NCI-H82 (cell line): Measurements from ENCODE around the gene GALK2.

Source experiments
- DNase-seq: peaks from one replicate; lab custom pipeline; 2025; lab: John Stamatoyannopoulos, UW

The GALK2 gene

DNA sequence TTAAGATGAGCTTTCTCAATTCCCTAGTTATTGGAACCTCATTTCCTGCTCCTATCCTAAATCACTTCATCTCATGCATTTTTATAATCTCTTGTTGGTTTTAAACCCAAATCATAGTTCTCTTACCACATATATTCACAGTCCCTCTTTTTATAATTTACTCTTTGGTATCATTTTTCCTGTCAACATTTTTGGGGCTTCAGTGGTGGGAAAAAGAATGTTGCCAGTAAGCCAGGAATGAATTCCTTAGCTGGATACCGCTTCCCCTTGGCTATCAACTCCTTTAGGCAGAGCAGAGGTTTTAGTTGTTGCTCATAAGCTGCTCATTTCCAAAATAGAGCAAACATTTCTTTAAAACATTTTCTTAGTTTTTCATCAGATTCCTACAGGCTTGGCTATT, 112.3 kb downstream of the GALK2 start:
- no peak for DNase-seq

- no peak for DNase-seq
Measured at GRCh38 chr15:49286649-49287404, 116.8 kb downstream of the GALK2 start.

GRCh38 chr15:49287481-49287880, 117.4 kb downstream of the GALK2 start:
- DNase-seq, result no peak

- no peak for DNase-seq
Measured at GRCh38 chr15:49288391-49288790, 118.3 kb downstream of the GALK2 start.

GRCh38 chr15:49290191-49290590, 120.1 kb downstream of the GALK2 start:
- DNase-seq, result peak; percentile 70

- DNase-seq, result no peak
Measured at GRCh38 chr15:49293941-49294340, 123.9 kb downstream of the GALK2 start.

DNA sequence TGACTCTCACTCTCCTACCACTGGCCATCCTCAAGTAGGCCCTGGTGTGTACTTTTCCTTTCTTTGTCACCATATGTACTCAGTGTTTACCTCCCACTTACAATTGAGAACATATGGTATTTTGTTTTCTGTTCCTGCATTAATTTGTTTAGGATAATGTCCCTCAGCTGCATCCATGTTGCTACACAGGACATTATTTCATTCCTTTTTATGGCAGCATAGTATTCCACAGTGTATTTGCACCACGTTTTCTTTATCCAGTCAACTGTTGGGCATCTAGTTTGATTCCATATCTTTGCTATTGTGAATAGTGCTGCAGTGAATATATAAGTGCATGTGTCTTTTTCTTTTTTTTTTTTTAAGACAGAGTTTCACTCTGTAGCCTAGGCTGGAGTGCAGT, 126.2 kb downstream of the GALK2 start:
- DNase-seq, result no peak

- DNase-seq, result no peak
Measured at GRCh38 chr15:49297584-49297983, 127.5 kb downstream of the GALK2 start.

DNA sequence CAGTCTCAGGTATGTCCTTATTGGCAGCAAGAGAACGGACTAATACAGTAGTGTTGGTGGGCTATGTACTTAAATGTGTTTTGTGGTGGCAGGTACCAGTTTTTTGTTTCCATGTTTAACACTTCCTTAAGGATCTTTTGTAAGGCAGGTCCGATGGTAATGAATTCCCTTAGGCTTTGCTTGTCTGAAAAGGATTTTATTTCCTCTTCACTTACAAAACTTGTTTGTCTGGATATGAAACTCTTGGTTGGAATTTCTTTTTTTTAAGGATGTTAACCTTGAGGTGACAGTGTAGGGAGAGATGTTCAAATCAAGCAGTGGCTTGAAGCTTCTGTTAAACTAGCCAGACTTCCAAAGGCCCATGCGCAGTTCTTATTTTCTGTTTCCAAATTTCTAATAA, 130.8 kb downstream of the GALK2 start:
- no peak for DNase-seq

DNA sequence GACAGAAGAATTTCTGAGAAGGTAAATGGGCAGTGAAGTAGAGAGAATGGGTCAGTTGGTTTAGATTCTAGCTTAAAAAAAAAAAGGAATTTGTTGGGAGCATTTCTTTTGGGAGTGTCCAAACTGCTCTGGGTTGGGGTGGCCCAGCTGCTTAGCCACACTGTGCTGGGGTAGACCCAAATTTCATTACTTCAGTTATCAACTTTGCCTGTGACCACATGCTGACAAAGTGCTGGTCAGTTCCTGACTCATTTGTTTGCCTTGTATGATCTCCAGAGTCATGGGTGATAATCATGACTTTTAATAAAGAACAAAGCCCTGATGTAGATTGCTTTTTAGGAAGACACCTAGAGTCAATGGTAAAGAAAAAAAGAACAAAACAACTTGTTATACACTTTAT, 131.5 kb downstream of the GALK2 start:
- no peak for DNase-seq

DNA sequence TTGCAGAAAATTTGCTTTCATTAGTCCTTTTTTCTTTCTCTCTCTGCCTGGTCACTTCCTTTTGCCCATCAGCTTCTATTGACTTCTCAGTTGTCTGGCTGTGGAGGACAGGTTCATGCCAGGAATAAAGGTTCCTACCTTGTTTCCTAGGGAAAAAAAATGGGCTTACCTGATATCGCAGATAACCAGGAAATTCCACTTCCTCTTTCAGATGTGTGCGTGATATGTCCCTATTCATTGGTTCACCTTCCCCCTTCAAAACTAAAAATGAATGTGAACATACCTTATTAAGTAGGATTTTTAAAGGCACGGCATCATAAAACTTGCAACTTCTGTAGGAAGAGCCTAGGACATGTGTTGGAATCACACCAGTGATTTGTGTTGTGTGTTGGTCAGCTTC, 133.0 kb downstream of the GALK2 start:
- DNase-seq, result no peak

- no peak for DNase-seq
Measured at GRCh38 chr15:49306551-49306950, 136.5 kb downstream of the GALK2 start.

- no peak for DNase-seq
Measured at GRCh38 chr15:49308686-49309085, 138.6 kb downstream of the GALK2 start.

DNA sequence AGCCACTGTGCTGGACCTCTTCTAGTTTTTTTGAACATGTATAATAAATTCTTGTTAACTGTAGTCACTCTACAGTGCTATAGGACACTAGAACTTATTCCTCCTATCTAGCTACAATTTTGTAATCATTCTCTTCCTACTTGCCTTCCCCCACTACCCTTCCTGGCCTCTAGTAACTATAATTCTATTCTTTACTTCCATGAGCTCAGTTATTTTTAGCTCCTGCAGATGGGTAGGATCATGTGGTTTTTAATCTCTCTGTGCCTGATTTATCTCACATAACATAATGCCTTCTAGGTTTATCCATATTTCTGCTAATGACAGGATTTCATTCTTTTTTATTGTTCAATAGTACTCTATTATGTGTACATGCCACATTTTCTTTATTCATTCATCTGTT, 139.8 kb downstream of the GALK2 start:
- peak; percentile 50 for DNase-seq

GRCh38 chr15:49313650-49314049, 143.6 kb downstream of the GALK2 start:
- DNase-seq, result no peak

DNA sequence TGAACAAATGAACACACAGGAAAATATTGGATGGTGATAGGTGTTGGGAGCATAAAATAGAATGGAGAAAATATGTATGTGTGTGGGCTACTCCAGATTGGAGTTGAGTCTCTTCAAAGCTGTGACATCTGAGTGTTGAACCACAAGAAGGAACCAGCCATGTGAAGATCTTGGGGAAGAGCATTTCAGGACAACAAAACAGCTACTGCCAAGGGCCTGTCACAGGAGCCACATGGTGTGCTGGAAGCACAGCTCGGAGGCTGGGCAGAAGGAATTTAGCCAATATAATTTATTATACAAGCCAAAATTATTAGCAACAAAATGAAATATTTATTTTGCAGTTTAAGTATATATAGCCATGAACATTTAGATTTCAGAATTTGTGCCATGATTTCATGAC, 144.7 kb downstream of the GALK2 start:
- DNase-seq, result peak; percentile 41

DNA sequence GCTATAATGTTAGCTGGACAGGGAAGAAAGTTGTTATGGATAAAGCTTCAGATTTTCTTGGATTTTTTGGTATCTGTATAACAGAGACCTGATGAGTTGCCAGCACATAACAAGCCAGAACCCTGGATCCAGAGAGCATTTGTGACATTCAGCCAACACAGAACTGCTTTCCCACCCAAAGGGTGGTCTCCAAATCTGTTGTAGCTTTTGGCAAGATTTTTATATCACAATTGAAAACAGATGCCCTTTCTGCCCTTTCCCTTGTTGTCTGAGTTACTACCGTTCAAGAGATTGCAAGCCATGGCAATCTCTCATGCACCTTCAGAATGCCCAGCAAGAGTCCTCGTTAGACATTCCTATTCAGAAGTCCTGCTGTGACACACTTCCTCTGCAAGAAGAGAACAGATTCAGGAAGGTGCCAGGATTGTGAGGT, 145.4 kb downstream of the GALK2 start:
- peak; percentile 63 for DNase-seq

DNA sequence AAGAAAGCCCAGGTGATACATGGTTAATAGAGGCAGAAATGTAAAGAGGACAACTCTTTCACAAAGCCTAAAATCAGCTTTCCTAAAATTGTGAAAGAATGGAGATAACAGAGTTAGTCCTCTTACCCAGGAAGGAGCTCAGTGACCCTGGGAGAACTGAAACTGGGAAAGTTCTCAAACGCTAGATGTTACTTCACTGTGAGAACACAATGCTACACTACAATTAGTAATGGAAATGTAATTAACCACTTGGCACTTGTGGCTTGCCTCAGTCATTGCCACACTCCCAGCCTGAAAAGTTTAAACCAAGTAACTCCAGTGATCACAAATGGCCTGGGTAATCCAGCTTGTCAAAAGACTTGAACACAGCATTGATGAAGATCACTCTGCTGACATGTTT, 150.3 kb downstream of the GALK2 start:
- no peak for DNase-seq

DNA sequence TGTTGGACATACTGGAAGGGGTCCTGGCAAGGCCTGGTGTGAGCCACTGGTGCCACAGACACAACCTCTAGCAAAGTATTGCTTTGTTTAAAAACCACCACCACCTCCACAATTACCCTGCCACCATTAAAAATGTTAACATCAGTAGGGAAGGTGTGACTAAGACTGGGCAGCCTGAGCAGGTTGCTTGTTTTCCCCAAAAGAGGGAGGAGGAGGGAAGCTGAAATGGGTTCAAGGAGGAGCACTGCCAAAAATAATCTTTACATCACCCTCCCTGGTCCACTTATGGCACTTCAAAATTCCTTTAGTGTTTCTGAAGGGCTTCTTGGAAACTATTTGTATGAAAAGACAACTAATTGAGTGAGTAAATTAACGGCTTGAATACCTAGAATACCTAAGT, 153.2 kb downstream of the GALK2 start:
- DNase-seq, result no peak

GRCh38 chr15:49327927-49328326, 157.9 kb downstream of the GALK2 start:
- DNase-seq, result no peak

GRCh38 chr15:49328941-49329340, 158.9 kb downstream of the GALK2 start:
- no peak for DNase-seq

- no peak for DNase-seq
Measured at GRCh38 chr15:49330166-49330565, 160.1 kb downstream of the GALK2 start.

DNA sequence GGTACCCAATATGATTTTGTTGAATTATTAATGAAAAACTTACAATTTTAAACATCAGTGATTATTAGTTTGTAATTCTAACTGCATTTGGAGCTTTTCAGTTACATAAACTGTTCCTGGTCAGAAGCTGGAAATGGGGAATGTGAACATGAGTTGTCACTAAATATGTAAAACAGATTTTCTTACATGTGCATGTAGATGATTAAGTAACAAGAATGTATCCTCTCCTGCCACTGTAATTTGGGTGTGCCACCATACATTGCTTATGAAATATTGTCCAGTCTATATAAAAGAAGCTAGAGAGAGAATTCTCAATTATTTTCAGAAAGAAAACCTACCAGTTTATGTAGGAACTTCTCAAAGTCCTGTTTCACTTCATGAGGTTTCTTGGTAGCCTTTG, 161.4 kb downstream of the GALK2 start:
- DNase-seq, result no peak

DNA sequence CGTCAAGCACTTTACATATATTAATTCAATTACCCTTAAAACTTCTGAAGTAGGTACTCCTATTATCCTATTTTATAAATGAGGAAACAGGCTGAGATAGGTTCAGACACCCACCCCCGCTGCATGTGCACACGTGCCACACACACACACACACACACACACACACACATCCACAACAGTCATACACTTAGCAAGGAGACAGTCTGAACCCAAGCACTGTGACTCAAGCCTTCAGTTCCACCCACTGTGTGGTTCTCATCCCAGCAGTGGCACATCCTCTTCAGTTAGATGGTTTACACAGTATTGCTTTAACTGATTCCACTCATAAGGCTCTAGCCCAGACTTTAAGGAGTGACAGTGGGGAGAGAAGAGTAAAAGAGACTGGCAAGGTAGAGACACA, 161.9 kb downstream of the GALK2 start:
- no peak for DNase-seq
